Measurements from ENCODE around the gene RSPH6A. TPM values are rescaled to one million over a fixed set of nuclear protein-coding genes. Genes with fewer than 3 reads are reported as not detected.

Gene RSPH6A
- total and polyA plus RNA-seq, 2 of the 13 experiments (the other 11 are each of a cell fraction or from before 2014, with no cell fraction given): 0.07 TPM; not detected in 1

DNA sequence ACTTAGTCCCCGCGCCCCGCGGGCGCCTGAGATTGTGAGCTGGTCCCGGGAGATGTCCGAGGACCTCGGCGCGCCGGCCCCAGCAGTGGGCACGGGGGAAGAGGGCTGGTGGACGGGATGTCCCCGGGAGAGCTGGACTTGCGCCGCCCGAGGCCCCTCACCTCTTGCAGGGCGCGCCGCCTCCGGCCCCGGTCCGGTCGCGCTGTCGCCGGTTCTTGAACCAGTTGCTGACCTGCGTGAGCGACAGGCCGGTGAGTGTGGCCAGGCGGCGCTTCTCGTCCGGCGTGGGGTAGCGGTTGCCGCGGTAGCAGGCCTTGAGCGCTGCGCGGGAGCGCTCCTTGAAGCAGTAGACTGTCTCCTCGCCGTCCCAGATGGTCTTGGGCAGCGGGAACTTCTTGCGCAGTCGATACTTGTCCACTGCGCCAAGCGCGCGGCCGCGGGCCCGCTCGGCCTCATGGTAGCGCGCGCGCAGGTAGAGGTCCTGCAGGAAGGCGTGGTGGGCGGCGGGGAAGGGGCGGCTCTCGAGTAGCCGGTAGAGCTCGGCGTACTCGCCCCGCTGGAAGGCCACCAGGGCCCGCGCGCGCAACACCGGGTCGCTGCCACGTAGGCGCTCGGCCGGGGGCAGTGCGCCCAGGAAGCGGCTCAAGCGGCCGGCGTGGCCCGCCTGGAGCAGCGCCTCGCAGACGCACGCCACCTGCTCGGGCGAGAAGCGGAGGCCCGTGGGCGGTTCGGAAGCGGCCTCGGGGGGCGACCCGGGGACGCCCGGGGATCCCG, 47.0 kb downstream of the RSPH6A start (continued):
- TF ChIP-seq, protein P1, sequence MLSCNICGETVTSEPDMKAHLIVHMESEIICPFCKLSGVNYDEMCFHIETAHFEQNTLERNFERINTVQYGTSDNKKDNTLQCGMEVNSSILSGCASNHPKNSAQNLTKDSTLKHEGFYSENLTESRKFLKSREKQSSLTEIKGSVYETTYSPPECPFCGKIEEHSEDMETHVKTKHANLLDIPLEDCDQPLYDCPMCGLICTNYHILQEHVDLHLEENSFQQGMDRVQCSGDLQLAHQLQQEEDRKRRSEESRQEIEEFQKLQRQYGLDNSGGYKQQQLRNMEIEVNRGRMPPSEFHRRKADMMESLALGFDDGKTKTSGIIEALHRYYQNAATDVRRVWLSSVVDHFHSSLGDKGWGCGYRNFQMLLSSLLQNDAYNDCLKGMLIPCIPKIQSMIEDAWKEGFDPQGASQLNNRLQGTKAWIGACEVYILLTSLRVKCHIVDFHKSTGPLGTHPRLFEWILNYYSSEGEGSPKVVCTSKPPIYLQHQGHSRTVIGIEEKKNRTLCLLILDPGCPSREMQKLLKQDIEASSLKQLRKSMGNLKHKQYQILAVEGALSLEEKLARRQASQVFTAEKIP (CRISPR knock-in tag; IDR thresholded peaks at IDR 0.05; ENCODE audit: borderline replicate concordance): no peak
- TF ChIP-seq SATB2 (CRISPR knock-in tag; IDR thresholded peaks at IDR 0.05): no peak
- TF ChIP-seq MAFF (IDR thresholded peaks at IDR 0.05; ENCODE audit: low read depth, low read length): no peak
- no peak for TF ChIP-seq ZNF772 (CRISPR knock-in tag; IDR thresholded peaks at IDR 0.05)
- no peak for TF ChIP-seq TBL1XR1 (IDR thresholded peaks at IDR 0.05; ENCODE audit: borderline replicate concordance, low read length, partially characterized antibody)
- TF ChIP-seq, protein P2, sequence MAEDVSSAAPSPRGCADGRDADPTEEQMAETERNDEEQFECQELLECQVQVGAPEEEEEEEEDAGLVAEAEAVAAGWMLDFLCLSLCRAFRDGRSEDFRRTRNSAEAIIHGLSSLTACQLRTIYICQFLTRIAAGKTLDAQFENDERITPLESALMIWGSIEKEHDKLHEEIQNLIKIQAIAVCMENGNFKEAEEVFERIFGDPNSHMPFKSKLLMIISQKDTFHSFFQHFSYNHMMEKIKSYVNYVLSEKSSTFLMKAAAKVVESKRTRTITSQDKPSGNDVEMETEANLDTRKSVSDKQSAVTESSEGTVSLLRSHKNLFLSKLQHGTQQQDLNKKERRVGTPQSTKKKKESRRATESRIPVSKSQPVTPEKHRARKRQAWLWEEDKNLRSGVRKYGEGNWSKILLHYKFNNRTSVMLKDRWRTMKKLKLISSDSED (CRISPR knock-in tag; IDR thresholded peaks at IDR 0.05): peak; percentile 49; the same call in 1 of the 2 replicates
- no peak for TF ChIP-seq ZNF329 (CRISPR knock-in tag; IDR thresholded peaks at IDR 0.05; ENCODE audit: low read depth)
- TF ChIP-seq TMF1 (CRISPR knock-in tag; IDR thresholded peaks at IDR 0.05; ENCODE audit: low read depth): no peak
- no peak for TF ChIP-seq STAT5B (CRISPR knock-in tag; IDR thresholded peaks at IDR 0.05)
- TF ChIP-seq KLF16 (CRISPR knock-in tag; IDR thresholded peaks at IDR 0.05): no peak; a peak in 1 of 4 replicates
- no peak for TF ChIP-seq NFE2L2 (IDR thresholded peaks at IDR 0.05; ENCODE audit: low read length)
- no peak for TF ChIP-seq ZNF382 (CRISPR knock-in tag; IDR thresholded peaks at IDR 0.05; ENCODE audit: borderline replicate concordance)
- TF ChIP-seq ZBTB38 (CRISPR knock-in tag; IDR thresholded peaks at IDR 0.05): no peak; the same call in 1 of the 2 replicates
- TF ChIP-seq, protein P3, sequence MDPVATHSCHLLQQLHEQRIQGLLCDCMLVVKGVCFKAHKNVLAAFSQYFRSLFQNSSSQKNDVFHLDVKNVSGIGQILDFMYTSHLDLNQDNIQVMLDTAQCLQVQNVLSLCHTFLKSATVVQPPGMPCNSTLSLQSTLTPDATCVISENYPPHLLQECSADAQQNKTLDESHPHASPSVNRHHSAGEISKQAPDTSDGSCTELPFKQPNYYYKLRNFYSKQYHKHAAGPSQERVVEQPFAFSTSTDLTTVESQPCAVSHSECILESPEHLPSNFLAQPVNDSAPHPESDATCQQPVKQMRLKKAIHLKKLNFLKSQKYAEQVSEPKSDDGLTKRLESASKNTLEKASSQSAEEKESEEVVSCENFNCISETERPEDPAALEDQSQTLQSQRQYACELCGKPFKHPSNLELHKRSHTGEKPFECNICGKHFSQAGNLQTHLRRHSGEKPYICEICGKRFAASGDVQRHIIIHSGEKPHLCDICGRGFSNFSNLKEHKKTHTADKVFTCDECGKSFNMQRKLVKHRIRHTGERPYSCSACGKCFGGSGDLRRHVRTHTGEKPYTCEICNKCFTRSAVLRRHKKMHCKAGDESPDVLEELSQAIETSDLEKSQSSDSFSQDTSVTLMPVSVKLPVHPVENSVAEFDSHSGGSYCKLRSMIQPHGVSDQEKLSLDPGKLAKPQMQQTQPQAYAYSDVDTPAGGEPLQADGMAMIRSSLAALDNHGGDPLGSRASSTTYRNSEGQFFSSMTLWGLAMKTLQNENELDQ (CRISPR knock-in tag; IDR thresholded peaks at IDR 0.05; ENCODE audit: borderline replicate concordance): no peak
- no peak for TF ChIP-seq NFIB (CRISPR knock-in tag; IDR thresholded peaks at IDR 0.05; ENCODE audit: borderline replicate concordance)
- TF ChIP-seq DR1 (CRISPR knock-in tag; IDR thresholded peaks at IDR 0.05): no peak
- TF ChIP-seq CCDC6 (CRISPR knock-in tag; IDR thresholded peaks at IDR 0.05): no peak
- TF ChIP-seq, protein P4, sequence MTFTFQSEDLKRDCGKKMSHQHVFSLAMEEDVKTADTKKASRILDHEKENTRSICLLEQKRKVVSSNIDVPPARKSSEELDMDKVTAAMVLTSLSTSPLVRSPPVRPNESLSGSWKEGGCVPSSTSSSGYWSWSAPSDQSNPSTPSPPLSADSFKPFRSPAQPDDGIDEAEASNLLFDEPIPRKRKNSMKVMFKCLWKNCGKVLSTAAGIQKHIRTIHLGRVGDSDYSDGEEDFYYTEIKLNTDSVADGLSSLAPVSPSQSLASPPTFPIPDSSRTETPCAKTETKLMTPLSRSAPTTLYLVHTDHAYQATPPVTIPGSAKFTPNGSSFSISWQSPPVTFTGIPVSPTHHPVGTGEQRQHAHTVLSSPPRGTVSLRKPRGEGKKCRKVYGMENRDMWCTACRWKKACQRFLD (CRISPR knock-in tag; IDR thresholded peaks at IDR 0.05; ENCODE audit: borderline replicate concordance): no peak
- TF ChIP-seq EP300 (IDR thresholded peaks at IDR 0.05; ENCODE audit: low read depth in 2 of 2, low read length in 2 of 2): no peak
- TF ChIP-seq EP300 (CRISPR knock-in tag; IDR thresholded peaks at IDR 0.05; ENCODE audit: borderline replicate concordance): no peak

Data from HepG2 (cell line).